GM12873 (cell line): ENCODE results near the gene ASRGL1.

Experiments
- CTCF ChIP-seq: IDR thresholded peaks from 2 replicates; pipeline ENCODE4 v1.5.1; 2012; ENCODE audit warnings: low read depth, mild to moderate bottlenecking, moderate library complexity, low read length, control low read depth; ENCODE audit not compliant: insufficient read depth; ENCODE audit errors: missing control alignments

ASRGL1 gene

DNA sequence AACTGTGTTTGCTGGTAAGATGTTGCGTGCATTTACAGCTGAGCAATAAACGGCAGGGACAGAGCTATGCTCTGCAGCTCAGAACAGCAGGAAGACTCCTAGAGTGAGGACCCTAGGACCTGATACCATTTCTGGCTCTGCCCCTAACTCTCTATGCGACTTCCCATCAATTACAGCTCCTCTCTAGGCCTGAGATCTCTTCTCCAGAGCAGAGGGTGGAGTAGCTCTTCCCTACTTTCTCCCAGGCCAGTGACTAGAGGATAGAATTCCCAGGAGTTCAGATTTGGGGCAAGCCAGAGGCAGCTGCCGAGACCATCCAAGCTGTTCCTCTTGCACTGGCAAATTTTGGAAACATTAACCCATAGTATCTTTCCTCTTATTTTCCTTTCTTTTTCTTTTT, 68.8 kb downstream of the ASRGL1 start:
- TF ChIP-seq CTCF: no peak

DNA sequence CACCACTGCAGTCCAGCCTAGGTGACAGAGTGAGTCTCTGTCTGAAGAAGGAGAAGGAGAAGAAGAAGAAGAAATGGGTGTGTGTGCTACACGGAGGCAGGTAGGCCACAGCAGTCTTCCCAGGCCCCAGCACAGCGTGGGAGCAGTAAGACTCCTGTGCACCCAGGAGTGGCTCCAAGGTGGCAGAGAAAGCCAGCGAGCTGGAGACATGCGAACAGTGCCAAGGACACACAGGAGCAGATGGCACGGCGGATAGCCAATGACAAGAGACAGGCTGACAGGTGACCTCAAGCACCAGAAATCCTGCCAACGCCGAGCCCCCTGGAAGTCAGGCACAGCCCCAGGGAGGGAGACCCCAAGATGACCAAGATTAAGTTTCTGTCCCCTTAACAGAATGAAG, 72.6 kb downstream of the ASRGL1 start:
- no peak for TF ChIP-seq CTCF

DNA sequence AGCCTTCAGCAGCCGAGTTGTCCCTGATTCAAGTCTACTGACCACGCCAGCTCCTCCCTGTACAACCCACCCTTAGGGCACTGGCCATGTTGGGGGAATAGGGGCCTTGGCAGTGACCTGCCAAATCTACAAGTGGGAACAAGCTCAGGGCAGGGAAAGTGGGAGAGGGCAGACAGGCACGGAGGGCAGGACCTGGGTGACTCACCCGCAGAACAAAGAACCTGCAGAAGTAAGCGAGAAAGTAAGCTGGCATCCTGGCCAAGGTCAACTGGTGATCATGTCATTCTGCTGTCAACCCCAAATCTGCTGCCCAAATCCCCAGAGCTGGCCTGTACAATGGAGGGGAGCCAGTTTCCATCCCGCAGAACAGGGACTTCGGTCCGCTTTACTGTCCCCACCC, 73.7 kb downstream of the ASRGL1 start:
- TF ChIP-seq CTCF: no peak

- no peak for TF ChIP-seq CTCF
These were observed 74.3 kb downstream of the ASRGL1 start for GRCh38 chr11:62411524-62411923.

- TF ChIP-seq CTCF: no peak
These were observed 75.9 kb downstream of the ASRGL1 start for GRCh38 chr11:62413060-62413696.

GRCh38 chr11:62416596-62416995, 79.3 kb downstream of the ASRGL1 start:
- TF ChIP-seq CTCF: no peak

GRCh38 chr11:62418136-62418535, 80.9 kb downstream of the ASRGL1 start:
- TF ChIP-seq CTCF: no peak
